Measurements from ENCODE around the gene FHL2.

Gene FHL2

GRCh38 chr2:105409717-105410116, 10.9 kb upstream of the FHL2 start:
- H3K27ac ChIP-seq (ENCODE audit: low read depth, low read length) = no peak overlapping the region
- no peaks in the 10 kb centered on the region for H3F3A ChIP-seq (ENCODE audit: control insufficient read depth, insufficient read depth)
- H3K79me2 ChIP-seq (ENCODE audit: control insufficient read depth, low read length) = no peaks in the 10 kb centered on the region
- no peak overlapping the region for H3K4me2 ChIP-seq (ENCODE audit: low read length)
- H3K9me2 ChIP-seq (replicated peaks; ENCODE audit: control insufficient read depth, low read length) = no peaks in the 10 kb centered on the region
- no peaks in the 10 kb centered on the region for H3K9me3 ChIP-seq (ENCODE audit: control insufficient read depth, insufficient read depth, low read length)
- H3K4me1 ChIP-seq (ENCODE audit: control insufficient read depth, low read length) = peaks cover 6% of the 10 kb centered on the region
- H4K20me1 ChIP-seq (ENCODE audit: control insufficient read depth, insufficient read depth, low read depth, low read length) = no peaks in the 10 kb centered on the region
- H3K36me3 ChIP-seq (ENCODE audit: control insufficient read depth, low read length) = no peaks in the 10 kb centered on the region
- H3K4me3 ChIP-seq (ENCODE audit: low read length) = no peak overlapping the region
- TF ChIP-seq CTCF (IDR thresholded peaks at IDR 0.05; ENCODE audit: low read depth, low read length, poor library complexity, severe bottlenecking) = no peak
- TF ChIP-seq EZH2phosphoT487 (IDR thresholded peaks at IDR 0.05; ENCODE audit: borderline replicate concordance, low read length) = no peak
- H3K27me3 ChIP-seq (ENCODE audit: control insufficient read depth, low read length) = peaks cover 11% of the 10 kb centered on the region; the same call in 1 of the 2 replicates

GRCh38 chr2:105407946-105408743, 9.3 kb upstream of the FHL2 start:
- H4K20me1 ChIP-seq (ENCODE audit: control insufficient read depth, insufficient read depth, low read depth, low read length) = no peaks in the 10 kb centered on the region
- H3F3A ChIP-seq (ENCODE audit: control insufficient read depth, insufficient read depth) = no peaks in the 10 kb centered on the region
- peaks cover 10% of the 10 kb centered on the region for H3K27me3 ChIP-seq (ENCODE audit: control insufficient read depth, low read length)
- H3K79me2 ChIP-seq (ENCODE audit: control insufficient read depth, low read length) = no peaks in the 10 kb centered on the region
- peaks cover 6% of the 10 kb centered on the region for H3K4me1 ChIP-seq (ENCODE audit: control insufficient read depth, low read length)
- H3K27ac ChIP-seq (ENCODE audit: low read depth, low read length) = no peak overlapping the region
- H3K4me3 ChIP-seq (ENCODE audit: low read length) = no peak overlapping the region
- H3K9me3 ChIP-seq (ENCODE audit: control insufficient read depth, insufficient read depth, low read length) = no peaks in the 10 kb centered on the region
- H3K36me3 ChIP-seq (ENCODE audit: control insufficient read depth, low read length) = no peaks in the 10 kb centered on the region
- no peak overlapping the region for H3K4me2 ChIP-seq (ENCODE audit: low read length)
- no peak for TF ChIP-seq EZH2phosphoT487 (IDR thresholded peaks at IDR 0.05; ENCODE audit: borderline replicate concordance, low read length)
- TF ChIP-seq CTCF (IDR thresholded peaks at IDR 0.05; ENCODE audit: low read depth, low read length, poor library complexity, severe bottlenecking) = no peak
- no peaks in the 10 kb centered on the region for H3K9me2 ChIP-seq (replicated peaks; ENCODE audit: control insufficient read depth, low read length)

DNA sequence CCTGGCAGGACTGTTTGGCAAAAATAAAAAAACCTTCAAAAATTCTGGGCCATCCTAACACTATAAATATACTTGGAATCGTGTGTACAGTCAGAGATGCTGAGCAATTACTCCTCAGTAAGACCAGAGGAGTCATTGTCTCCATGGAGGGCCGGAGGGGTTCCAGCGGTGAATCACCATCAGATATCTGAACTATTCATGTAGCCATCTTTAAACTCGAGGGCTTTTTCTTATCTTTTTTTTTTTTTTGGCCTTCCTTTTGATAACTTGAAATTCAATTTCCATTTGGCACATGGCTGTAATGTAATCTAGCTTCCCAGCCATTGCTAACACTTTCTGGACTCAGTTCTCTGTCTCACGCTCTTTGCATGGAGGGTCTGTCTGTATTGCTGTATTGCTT, 7.4 kb upstream of the FHL2 start:
- Histone ChIP-seq H3F3A (ENCODE audit: control insufficient read depth, insufficient read depth) (no peaks in the 10 kb centered on the region), H3K27ac (ENCODE audit: low read depth, low read length) (no peak overlapping the region), H3K4me2 (ENCODE audit: low read length) (no peak overlapping the region), H4K20me1 (ENCODE audit: control insufficient read depth, insufficient read depth, low read depth, low read length) (no peaks in the 10 kb centered on the region), H3K79me2 (ENCODE audit: control insufficient read depth, low read length) (no peaks in the 10 kb centered on the region), H3K36me3 (ENCODE audit: control insufficient read depth, low read length) (no peaks in the 10 kb centered on the region), H3K27me3 (ENCODE audit: control insufficient read depth, low read length) (peaks cover 10% of the 10 kb centered on the region), H3K9me2 (replicated peaks; ENCODE audit: control insufficient read depth, low read length) (no peaks in the 10 kb centered on the region), H3K9me3 (ENCODE audit: control insufficient read depth, insufficient read depth, low read length) (no peaks in the 10 kb centered on the region), H3K4me1 (ENCODE audit: control insufficient read depth, low read length) (no peaks in the 10 kb centered on the region), H3K4me3 (ENCODE audit: low read length) (no peak overlapping the region)
- no peak for TF ChIP-seq EZH2phosphoT487 (IDR thresholded peaks at IDR 0.05; ENCODE audit: borderline replicate concordance, low read length)
- TF ChIP-seq CTCF (IDR thresholded peaks at IDR 0.05; ENCODE audit: low read depth, low read length, poor library complexity, severe bottlenecking) = no peak

All from DOHH2 (cell line).